GM18520 (cell line): Measurements from ENCODE around the gene C6orf118.

Source experiments
- ATAC-seq: cut with Tn5 transposase; IDR thresholded peaks from one replicate; pipeline ENCODE4 v1.9.1; 2021; ENCODE audit not compliant: unreplicated experiment

The C6orf118 gene

GRCh38 chr6:165308926-165309731, at the start of gene C6orf118:
Gene C6orf118, minus strand, starts transcription at chr6:165309605. Its CDS starts 19 bp downstream, at chr6:165309586.
- no peak for ATAC-seq

- no peak for ATAC-seq
These were observed 36.3 kb upstream of the C6orf118 start for GRCh38 chr6:165345700-165346099.

- ATAC-seq = no peak
These were observed 31.1 kb upstream of the C6orf118 start for GRCh38 chr6:165340532-165340931.

GRCh38 chr6:165325609-165326008, 16.2 kb upstream of the C6orf118 start:
- no peak for ATAC-seq

GRCh38 chr6:165321555-165322145, 12.2 kb upstream of the C6orf118 start:
- no peak for ATAC-seq

GRCh38 chr6:165321150-165321549, 11.7 kb upstream of the C6orf118 start:
- no peak for ATAC-seq

- no peak for ATAC-seq
These were observed 8.3 kb upstream of the C6orf118 start for GRCh38 chr6:165317723-165318122.

GRCh38 chr6:165306955-165307354, 2.5 kb downstream of the C6orf118 start:
- no peak for ATAC-seq

- ATAC-seq = no peak
These were observed 7.8 kb downstream of the C6orf118 start for GRCh38 chr6:165301372-165302246.

- no peak for ATAC-seq
These were observed 8.9 kb downstream of the C6orf118 start for GRCh38 chr6:165300422-165300936.

GRCh38 chr6:165298875-165299274, 10.5 kb downstream of the C6orf118 start:
- no peak for ATAC-seq

GRCh38 chr6:165298402-165298801, 11.0 kb downstream of the C6orf118 start:
- no peak for ATAC-seq

- ATAC-seq = no peak
These were observed 16.7 kb downstream of the C6orf118 start for GRCh38 chr6:165292657-165293056.

- no peak for ATAC-seq
These were observed 34.8 kb downstream of the C6orf118 start for GRCh38 chr6:165274611-165275010.

GRCh38 chr6:165272585-165272984, 36.8 kb downstream of the C6orf118 start:
- no peak for ATAC-seq

GRCh38 chr6:165268987-165269386, 40.4 kb downstream of the C6orf118 start:
- no peak for ATAC-seq

GRCh38 chr6:165266621-165267020, 42.8 kb downstream of the C6orf118 start:
- no peak for ATAC-seq

- ATAC-seq = no peak
These were observed 43.2 kb downstream of the C6orf118 start for GRCh38 chr6:165266191-165266590.

- ATAC-seq = no peak
These were observed 48.9 kb downstream of the C6orf118 start for GRCh38 chr6:165260462-165260861.

- ATAC-seq = no peak
These were observed 59.6 kb downstream of the C6orf118 start for GRCh38 chr6:165249808-165250207.

- ATAC-seq = no peak
These were observed 63.7 kb downstream of the C6orf118 start for GRCh38 chr6:165245701-165246100.
